Endodermal cell (in vitro differentiated cells): ENCODE data around the gene ECE1. TPM values are rescaled to one million over a fixed set of nuclear protein-coding genes. Genes with fewer than 3 reads are reported as not detected.

Experiments used
- DNase-seq: peaks from one replicate; pipeline ENCODE4 v3.0.0-alpha.2; 2017
- H3K27ac ChIP-seq: 2 replicates; pipeline ENCODE4 v1.5.1; 2013; ENCODE audit warnings: mild to moderate bottlenecking, low read depth, low read length, moderate library complexity
- H3K27me3 ChIP-seq: 2 replicates; pipeline ENCODE4 v1.6.1; 2013; ENCODE audit warnings: mild to moderate bottlenecking, low read length, moderate library complexity; ENCODE audit not compliant: insufficient read depth, control insufficient read depth, poor library complexity, severe bottlenecking
- H3K36me3 ChIP-seq: 2 replicates; pipeline ENCODE4 v1.7.0; 2013; ENCODE audit warnings: mild to moderate bottlenecking, low read length, moderate library complexity; ENCODE audit not compliant: control insufficient read depth, insufficient read depth
- H3K4me1 ChIP-seq: one replicate; pipeline ENCODE4 v1.7.0; 2013; ENCODE audit warnings: low read length; ENCODE audit not compliant: control insufficient read depth, insufficient read depth
- H3K4me3 ChIP-seq: 2 replicates; pipeline ENCODE4 v1.5.1; 2013; ENCODE audit warnings: mild to moderate bottlenecking, low read length, moderate library complexity
- H3K9ac ChIP-seq: 2 replicates; pipeline ENCODE4 v1.6.1; 2013; ENCODE audit warnings: mild to moderate bottlenecking, low read length, moderate library complexity; ENCODE audit not compliant: poor library complexity, severe bottlenecking; ENCODE audit errors: extremely low read depth
- H3K9me3 ChIP-seq: 2 replicates; pipeline ENCODE4 v1.6.1; 2013; ENCODE audit warnings: mild to moderate bottlenecking, low read length, moderate library complexity; ENCODE audit not compliant: control insufficient read depth
- H3K27ac Mint-ChIP-seq: 2 replicates; pipeline ENCODE4 v1.8.0; 2020; ENCODE audit warnings: mixed read lengths
- H3K27me3 Mint-ChIP-seq: 2 replicates; pipeline ENCODE4 v1.8.0; 2021; ENCODE audit warnings: mild to moderate bottlenecking, mixed read lengths; ENCODE audit not compliant: insufficient read depth
- H3K36me3 Mint-ChIP-seq: 2 replicates; pipeline ENCODE4 v1.8.0; 2020; ENCODE audit warnings: low read depth, mixed read lengths
- H3K4me1 Mint-ChIP-seq: 2 replicates; pipeline ENCODE4 v1.8.0; 2020; ENCODE audit warnings: mixed read lengths
- H3K4me3 Mint-ChIP-seq: 2 replicates; pipeline ENCODE4 v1.8.0; 2020; ENCODE audit warnings: mild to moderate bottlenecking, moderate library complexity, mixed read lengths
- H3K9me3 Mint-ChIP-seq: 2 replicates; pipeline ENCODE4 v1.8.0; 2020; ENCODE audit warnings: mild to moderate bottlenecking, mixed read lengths
- WGBS, 2 experiments: methylation state at CpG; one replicate each; pipeline versions ENCODE4 v1.1.5 to v1.1.7; 2013; ENCODE audit warnings: missing lambda C conversion rate in 2 of 2, mixed read lengths in 1 of 2; ENCODE audit not compliant: insufficient coverage in 1 of 2, insufficient read length in 1 of 2; 5-methylcytosine and 5-hydroxymethylcytosine counted together
- total RNA-seq, 2 donors: library from RNA; stranded (reverse); fragmentation: NEBNext Ultra II Directional in 1 of 2; extraction: Animal tissue kit (Norgen Biotek cat#: 25700) in 1 of 2; gene quantifications; 2 replicates in 1 of 2; 3 replicates in 1 of 2; pipeline ENCODE4 v1.2.1, GENCODE V29; 2021
- TF ChIP-seq, protein P1 (sequence below): fragments of 200-600 bp; sonication (generic); conservative IDR thresholded peaks from 2 replicates; pipeline ENCODE4 v1.5.0; 2021; ENCODE audit warnings: antibody characterized with exemption, mild to moderate bottlenecking

ECE1 gene
- total RNA-seq, 2 donors from 2014 or later: 47.8 to 57.9 TPM

DNA sequence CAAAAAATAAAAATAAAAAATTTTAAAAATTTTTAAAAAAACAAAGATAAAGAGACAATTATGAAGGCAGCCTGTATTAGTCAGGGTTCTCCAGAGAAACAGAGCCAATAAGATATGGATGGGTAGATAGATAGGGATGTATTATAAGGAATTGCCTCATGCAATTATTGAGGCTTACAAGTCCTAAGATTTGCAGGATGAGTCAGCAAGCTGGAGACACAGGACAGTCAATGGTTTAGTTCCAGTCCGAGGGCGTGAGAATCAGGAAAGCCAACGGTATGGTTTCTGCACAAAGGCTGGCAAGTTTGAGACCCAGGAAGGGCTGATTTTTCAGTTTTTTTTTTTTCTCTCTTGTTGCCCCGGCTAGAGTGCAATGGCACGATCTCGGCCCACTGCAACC is 89.5 kb downstream of the ECE1 start:
- Mint-ChIP-seq H3K9me3 (no peaks in the 10 kb centered on the region), H3K4me1 (no peaks in the 10 kb centered on the region), H3K27me3 (peaks cover 15% of the 10 kb centered on the region), H3K36me3 (no peaks in the 10 kb centered on the region), H3K4me3 (no peak overlapping the region), H3K27ac (no peak overlapping the region)
- H3K36me3 ChIP-seq: no peaks in the 10 kb centered on the region
- H3K9me3 ChIP-seq: no peaks in the 10 kb centered on the region
- 87 to 92% methylated on average over 4 to 6 of the region's 6 CpGs for WGBS, 2 experiments
- no peak for DNase-seq
- no peaks in the 10 kb centered on the region for H3K4me1 ChIP-seq
- no peak overlapping the region for H3K9ac ChIP-seq
- H3K27ac ChIP-seq: no peak overlapping the region
- no peaks in the 10 kb centered on the region for H3K27me3 ChIP-seq
- no peak overlapping the region for H3K4me3 ChIP-seq
- TF ChIP-seq, protein P1, sequence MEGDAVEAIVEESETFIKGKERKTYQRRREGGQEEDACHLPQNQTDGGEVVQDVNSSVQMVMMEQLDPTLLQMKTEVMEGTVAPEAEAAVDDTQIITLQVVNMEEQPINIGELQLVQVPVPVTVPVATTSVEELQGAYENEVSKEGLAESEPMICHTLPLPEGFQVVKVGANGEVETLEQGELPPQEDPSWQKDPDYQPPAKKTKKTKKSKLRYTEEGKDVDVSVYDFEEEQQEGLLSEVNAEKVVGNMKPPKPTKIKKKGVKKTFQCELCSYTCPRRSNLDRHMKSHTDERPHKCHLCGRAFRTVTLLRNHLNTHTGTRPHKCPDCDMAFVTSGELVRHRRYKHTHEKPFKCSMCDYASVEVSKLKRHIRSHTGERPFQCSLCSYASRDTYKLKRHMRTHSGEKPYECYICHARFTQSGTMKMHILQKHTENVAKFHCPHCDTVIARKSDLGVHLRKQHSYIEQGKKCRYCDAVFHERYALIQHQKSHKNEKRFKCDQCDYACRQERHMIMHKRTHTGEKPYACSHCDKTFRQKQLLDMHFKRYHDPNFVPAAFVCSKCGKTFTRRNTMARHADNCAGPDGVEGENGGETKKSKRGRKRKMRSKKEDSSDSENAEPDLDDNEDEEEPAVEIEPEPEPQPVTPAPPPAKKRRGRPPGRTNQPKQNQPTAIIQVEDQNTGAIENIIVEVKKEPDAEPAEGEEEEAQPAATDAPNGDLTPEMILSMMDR: no peak

DNA sequence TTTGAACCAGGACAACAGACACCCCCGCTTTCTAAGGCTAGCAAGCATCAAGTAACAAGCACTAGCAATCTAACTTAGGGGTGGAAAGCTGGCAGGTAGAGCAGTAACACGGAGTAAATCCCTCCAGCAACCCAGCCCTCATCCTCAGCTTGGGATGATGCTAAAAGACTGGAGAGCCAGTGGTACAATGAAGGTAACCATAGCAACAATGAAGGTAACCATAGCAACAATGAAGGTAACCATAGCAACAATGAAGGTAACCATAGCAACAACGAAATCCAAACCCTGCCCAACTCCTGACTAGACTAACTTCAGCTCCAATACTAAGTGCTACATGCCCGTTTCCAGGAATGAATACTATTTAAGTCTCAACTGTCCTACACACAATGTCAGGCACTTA is 91.3 kb downstream of the ECE1 start:
- H3K9ac ChIP-seq: no peak overlapping the region
- 69 to 80% methylated on average over 2 to 4 of the region's 4 CpGs for WGBS, 2 experiments
- H3K27me3 ChIP-seq: no peaks in the 10 kb centered on the region
- no peak for DNase-seq
- H3K27ac Mint-ChIP-seq: no peak overlapping the region
- TF ChIP-seq, protein P1: no peak
- no peaks in the 10 kb centered on the region for H3K36me3 ChIP-seq
- peaks cover 20% of the 10 kb centered on the region for H3K27me3 Mint-ChIP-seq
- no peak overlapping the region for H3K4me3 Mint-ChIP-seq
- H3K9me3 Mint-ChIP-seq: no peaks in the 10 kb centered on the region
- no peak overlapping the region for H3K27ac ChIP-seq
- H3K4me3 ChIP-seq: no peak overlapping the region
- peaks cover 2% of the 10 kb centered on the region for H3K4me1 Mint-ChIP-seq
- H3K9me3 ChIP-seq: no peaks in the 10 kb centered on the region
- no peaks in the 10 kb centered on the region for H3K36me3 Mint-ChIP-seq
- H3K4me1 ChIP-seq: no peaks in the 10 kb centered on the region

DNA sequence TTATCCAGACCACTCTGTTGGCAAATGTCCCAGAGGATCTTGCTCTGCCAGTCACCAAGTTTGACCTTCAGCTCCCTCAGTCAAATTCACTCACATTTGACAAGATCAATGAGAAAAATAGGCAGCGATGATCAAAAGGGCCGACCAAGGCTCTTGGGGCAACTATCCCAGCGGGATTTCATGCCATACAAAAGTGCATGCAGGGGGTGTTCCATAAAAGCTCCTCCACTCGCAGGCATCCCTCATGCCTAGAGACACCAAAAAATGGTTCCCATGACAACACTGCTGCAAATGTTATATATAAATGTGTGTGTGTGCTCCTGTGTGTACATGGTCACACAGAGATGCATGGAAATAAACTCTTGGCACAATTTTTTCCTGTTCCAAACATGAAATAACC is 97.4 kb downstream of the ECE1 start:
- no peak overlapping the region for H3K9ac ChIP-seq
- H3K4me1 ChIP-seq: no peaks in the 10 kb centered on the region
- H3K4me1 Mint-ChIP-seq: peaks cover 23% of the 10 kb centered on the region
- peak overlapping the region; percentile 30 for H3K27ac ChIP-seq
- H3K36me3 Mint-ChIP-seq: no peaks in the 10 kb centered on the region
- no peaks in the 10 kb centered on the region for H3K36me3 ChIP-seq
- H3K27me3 Mint-ChIP-seq: peaks cover 65% of the 10 kb centered on the region
- no peaks in the 10 kb centered on the region for H3K9me3 ChIP-seq
- no peak overlapping the region for H3K27ac Mint-ChIP-seq
- H3K4me3 Mint-ChIP-seq: no peak overlapping the region
- peaks cover 10% of the 10 kb centered on the region for H3K27me3 ChIP-seq
- H3K4me3 ChIP-seq: no peak overlapping the region
- TF ChIP-seq, protein P1: no peak
- no peaks in the 10 kb centered on the region for H3K9me3 Mint-ChIP-seq
- 50 to 81% methylated on average over 4 of the region's 4 CpGs for WGBS, 2 experiments
- no peak for DNase-seq
